Skeletal muscle satellite cell (primary cell): Measurements from ENCODE around the gene SCGB1C2. TPM values are rescaled to one million over a fixed set of nuclear protein-coding genes. Genes with fewer than 3 reads are reported as not detected.

Experiments
- small RNA-seq: library from RNA; depleted of rRNA; stranded (forward); fragments of <200 nt; gene quantifications from one replicate; pipeline ENCODE3, GENCODE V24; 2012

SCGB1C2 gene

Small RNA genes lying within 50 kb of the gene (small RNA-seq; reads per million reads assigned to genes)
- gene RF00026 = not detected
